ENCODE results near the gene DPYSL5. TPM values are rescaled to one million over a fixed set of nuclear protein-coding genes. Genes with fewer than 3 reads are reported as not detected.

The DPYSL5 gene
- total RNA-seq, 2 experiments from 2014 or later: not detected

DNA sequence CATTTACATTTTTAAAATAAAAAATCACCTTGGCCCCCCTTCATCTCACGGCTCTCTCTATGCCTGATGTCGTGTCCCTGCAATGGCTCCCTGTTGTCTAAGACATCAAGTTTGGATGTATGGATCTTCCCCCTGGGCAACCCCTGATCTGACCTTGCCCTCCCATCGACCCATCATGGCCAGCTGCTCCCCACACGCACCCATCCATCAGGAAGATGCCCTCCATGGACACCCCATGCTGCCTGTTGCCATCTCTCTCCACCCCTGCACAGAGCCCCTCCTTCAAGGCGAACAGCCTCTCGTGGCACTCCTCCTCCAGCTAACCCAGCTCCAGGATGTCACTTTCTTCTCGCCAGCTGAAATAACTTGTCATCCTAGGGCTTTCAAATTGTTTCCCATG lies 59.5 kb downstream of the DPYSL5 start:
- intact Hi-C loops (cut with micrococcal nuclease): no loop called here
- no peaks in the 10 kb centered on the region for H3K9me3 Mint-ChIP-seq
- ChIA-PET POLR2A (no interaction called here), CTCF (interaction anchor here (0.6 to 4.0 kb wide), 4 partner anchors 15 to 61 kb away, joined by 3 to 22 read pairs (median 6); no protein-coding TSS in a partner anchor)
- no peak overlapping the region for H3K4me3 Mint-ChIP-seq
- ATAC-seq (no peak), DNase-seq (no peak)
- peaks cover 6% of the 10 kb centered on the region for H3K27me3 Mint-ChIP-seq
- TF ChIP-seq, protein P1, sequence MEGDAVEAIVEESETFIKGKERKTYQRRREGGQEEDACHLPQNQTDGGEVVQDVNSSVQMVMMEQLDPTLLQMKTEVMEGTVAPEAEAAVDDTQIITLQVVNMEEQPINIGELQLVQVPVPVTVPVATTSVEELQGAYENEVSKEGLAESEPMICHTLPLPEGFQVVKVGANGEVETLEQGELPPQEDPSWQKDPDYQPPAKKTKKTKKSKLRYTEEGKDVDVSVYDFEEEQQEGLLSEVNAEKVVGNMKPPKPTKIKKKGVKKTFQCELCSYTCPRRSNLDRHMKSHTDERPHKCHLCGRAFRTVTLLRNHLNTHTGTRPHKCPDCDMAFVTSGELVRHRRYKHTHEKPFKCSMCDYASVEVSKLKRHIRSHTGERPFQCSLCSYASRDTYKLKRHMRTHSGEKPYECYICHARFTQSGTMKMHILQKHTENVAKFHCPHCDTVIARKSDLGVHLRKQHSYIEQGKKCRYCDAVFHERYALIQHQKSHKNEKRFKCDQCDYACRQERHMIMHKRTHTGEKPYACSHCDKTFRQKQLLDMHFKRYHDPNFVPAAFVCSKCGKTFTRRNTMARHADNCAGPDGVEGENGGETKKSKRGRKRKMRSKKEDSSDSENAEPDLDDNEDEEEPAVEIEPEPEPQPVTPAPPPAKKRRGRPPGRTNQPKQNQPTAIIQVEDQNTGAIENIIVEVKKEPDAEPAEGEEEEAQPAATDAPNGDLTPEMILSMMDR (IDR thresholded peaks at IDR 0.05): no peak
- no peaks in the 10 kb centered on the region for H3K36me3 Mint-ChIP-seq (ENCODE audit: low read depth)
- H3K4me1 Mint-ChIP-seq (ENCODE audit: low read depth): no peaks in the 10 kb centered on the region
- no peak overlapping the region for H3K27ac Mint-ChIP-seq

- intact Hi-C loops (cut with micrococcal nuclease): no loop called here
- H3K27me3 Mint-ChIP-seq: peaks cover 11% of the 10 kb centered on the region
- ChIA-PET CTCF (interaction anchor here (0.6 to 4.0 kb wide), 4 partner anchors 12 to 565 kb away, joined by 3 to 22 read pairs (median 7); no protein-coding TSS in a partner anchor), POLR2A (no interaction called here)
- ATAC-seq (no peak), DNase-seq (no peak)
- no peaks in the 10 kb centered on the region for H3K4me1 Mint-ChIP-seq (ENCODE audit: low read depth)
- H3K9me3 Mint-ChIP-seq: no peaks in the 10 kb centered on the region
- no peak overlapping the region for H3K27ac Mint-ChIP-seq
- no peaks in the 10 kb centered on the region for H3K36me3 Mint-ChIP-seq (ENCODE audit: low read depth)
- TF ChIP-seq, protein P1 (IDR thresholded peaks at IDR 0.05): no peak
- H3K4me3 Mint-ChIP-seq: no peak overlapping the region
Observed at GRCh38 chr2:26910176-26910575, 62.2 kb downstream of the DPYSL5 start.

GRCh38 chr2:26911911-26912861 lies 64.3 kb downstream of the DPYSL5 start:
- no peaks in the 10 kb centered on the region for H3K4me1 Mint-ChIP-seq (ENCODE audit: low read depth)
- TF ChIP-seq, protein P1 (IDR thresholded peaks at IDR 0.05): no peak
- DNase-seq (no peak), ATAC-seq (no peak)
- no peaks in the 10 kb centered on the region for H3K36me3 Mint-ChIP-seq (ENCODE audit: low read depth)
- no peaks in the 10 kb centered on the region for H3K9me3 Mint-ChIP-seq
- intact Hi-C loops (cut with micrococcal nuclease): no loop called here
- ChIA-PET CTCF (interaction anchor here (1.0 to 2.0 kb wide), 2 partner anchors 10 to 66 kb away, joined by 6 to 11 read pairs; no protein-coding TSS in a partner anchor), POLR2A (no interaction called here)
- peaks cover 11% of the 10 kb centered on the region for H3K27me3 Mint-ChIP-seq
- no peak overlapping the region for H3K27ac Mint-ChIP-seq
- no peak overlapping the region for H3K4me3 Mint-ChIP-seq

- Mint-ChIP-seq H3K4me3 (no peak overlapping the region), H3K4me1 (ENCODE audit: low read depth) (no peaks in the 10 kb centered on the region), H3K27me3 (peaks cover 11% of the 10 kb centered on the region), H3K9me3 (no peaks in the 10 kb centered on the region), H3K27ac (no peak overlapping the region), H3K36me3 (ENCODE audit: low read depth) (no peaks in the 10 kb centered on the region)
- intact Hi-C loops (cut with micrococcal nuclease): no loop called here
- TF ChIP-seq, protein P1 (IDR thresholded peaks at IDR 0.05): no peak
- DNase-seq (no peak), ATAC-seq (no peak)
- CTCF ChIA-PET: interaction anchor here (2.1 kb wide), 1 partner anchor 67 kb away, joined by 5 read pairs; no protein-coding TSS in a partner anchor
- POLR2A ChIA-PET: no interaction called here
Observed at GRCh38 chr2:26913606-26913998, 65.7 kb downstream of the DPYSL5 start.
